Measurements from ENCODE around the gene PARVA.

PARVA gene

DNA sequence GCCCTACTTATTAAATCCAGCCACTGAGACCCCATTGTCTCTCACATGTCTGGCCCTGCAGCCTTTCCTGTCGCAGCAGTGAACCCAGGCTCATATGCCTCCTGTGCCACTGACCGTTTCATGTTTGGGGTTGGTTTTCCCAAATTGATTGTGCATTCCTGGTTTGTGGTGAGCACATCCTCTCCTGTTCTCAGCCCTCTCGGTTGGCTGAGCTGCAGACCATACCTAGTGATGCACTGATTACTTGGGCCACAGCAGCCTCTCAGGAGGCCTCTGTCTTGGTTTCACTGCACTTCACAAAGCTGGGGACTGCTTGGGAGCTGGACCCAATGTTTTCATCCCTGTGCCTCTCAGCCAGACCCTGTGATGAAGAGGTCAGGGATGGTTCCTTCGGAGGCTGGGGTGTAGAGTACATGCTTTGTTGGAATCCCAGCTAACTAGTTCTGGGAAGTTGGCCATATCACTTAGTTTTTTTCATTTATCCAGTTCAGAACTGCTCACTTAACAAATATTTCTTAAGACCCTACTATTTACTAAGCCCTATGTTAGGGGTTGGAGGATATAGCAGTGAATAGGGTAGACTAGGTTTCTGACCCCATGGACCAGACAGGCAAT lies 30.9 kb downstream of the PARVA start:
- DNase-seq: no peak

DNA sequence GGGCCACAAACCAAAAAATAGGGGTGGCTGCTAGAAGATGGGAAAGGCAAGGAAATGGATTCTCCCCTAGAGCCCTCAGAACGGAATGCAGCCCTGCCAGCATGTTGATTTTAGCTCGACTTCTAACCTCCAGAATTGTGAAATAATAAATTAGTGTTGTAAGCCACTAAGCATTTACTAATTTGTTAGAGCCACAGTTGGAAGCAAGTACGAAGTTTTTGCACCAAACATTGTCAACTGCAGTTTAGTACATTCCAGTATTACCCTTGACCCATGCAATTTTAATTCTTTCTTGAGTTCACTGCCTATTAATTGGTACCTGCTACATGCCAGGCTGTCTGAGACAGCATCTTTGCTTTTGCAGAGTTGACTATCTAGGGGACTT lies 32.2 kb downstream of the PARVA start:
- no peak for DNase-seq

DNA sequence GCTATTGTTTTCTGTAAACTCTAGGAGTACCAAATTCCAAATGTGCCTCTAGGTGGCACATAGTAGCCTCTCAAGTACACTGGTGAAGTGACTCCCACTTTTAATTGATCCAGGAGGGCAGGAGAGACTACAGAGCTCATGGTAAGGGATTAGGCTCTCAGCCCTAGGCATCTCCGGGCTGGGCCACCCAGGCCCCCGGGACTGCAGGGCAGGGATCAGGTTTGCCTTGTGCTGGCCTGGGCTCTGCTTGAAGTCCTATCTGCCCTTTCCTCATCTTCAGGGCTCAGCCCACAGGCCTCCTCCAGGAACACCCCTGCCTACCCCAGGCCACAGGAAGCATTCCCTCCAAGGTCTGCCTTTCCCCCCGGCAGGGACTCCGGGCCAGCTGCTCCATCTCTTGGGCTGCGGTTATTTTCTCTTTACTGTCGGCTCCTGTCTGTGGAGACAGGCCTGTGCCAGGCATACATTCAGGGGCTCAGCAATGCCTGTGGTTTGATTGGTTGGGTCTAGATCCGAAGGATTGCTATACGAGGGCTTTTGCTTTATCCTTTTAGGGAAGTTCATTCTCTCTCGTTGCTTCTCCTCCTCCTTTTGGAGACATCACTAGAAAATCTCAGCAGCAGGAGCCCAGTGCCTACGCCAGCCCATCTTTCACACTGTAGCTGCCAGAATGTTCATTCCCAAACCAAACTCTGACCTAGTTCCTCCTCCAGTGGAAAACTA lies 32.8 kb downstream of the PARVA start:
- DNase-seq: no peak

DNA sequence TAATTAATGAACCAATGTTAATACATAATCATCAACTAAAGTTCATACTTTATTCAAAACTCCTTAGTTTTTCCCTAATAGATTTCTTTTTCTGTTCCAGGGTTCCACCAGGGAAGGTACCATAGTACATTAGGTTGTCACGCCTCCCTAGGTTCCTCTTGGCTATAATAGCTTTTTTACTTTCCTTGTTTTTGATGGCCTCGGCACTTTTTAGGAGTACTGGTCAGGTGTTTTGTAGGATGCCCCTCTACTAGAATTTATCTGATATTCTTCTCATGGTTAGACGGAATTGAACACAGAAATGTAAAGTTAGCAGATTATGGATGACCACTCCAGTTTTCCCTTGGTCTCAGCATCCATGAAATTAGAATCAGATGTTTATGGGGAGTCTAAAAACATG lies 34.0 kb downstream of the PARVA start:
- no peak for DNase-seq

DNA sequence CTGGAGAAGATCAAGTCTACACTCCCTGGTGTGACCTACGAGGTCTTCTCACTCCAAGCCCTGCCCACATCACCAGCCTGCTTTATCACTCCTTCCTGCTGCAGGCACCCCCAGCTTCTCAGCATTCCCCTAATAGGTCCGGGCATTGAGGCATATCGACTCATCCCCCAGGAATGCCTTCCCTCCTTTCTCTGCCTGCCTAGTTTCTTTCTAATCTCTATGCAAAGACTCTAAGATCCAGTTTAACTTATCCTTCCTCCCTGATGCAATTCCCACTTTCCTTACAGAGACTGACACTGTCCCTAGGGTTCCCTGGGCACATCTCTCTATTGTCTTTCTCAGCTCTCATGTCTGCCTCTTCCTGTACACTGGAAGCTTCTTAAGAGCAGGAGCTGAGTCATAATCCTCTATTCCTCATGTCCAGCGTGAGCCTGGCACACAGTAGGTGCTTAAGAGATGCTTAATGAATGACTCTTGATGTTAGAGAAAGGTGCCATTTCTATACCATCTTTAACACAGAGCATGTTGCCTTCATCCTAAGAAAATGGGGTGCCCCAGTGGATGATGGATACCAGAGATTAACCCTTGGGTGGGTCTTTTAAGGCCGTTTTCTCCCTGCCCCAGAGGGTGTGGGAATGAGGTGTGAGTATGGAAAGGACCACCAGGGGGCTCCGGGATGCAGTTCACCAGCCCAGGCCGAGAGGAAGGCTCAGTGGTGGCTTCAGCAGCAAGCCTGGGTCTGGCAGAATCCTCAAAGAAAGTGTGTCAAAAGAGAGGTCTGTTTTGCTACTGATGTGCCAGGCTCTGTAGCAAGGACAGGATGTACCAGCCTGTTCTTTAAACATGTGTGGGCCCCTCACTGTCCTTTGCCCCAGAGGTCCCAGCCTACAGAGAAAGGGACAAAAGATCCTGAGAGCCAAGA lies 34.7 kb downstream of the PARVA start:
- DNase-seq: peak; percentile 6

DNA sequence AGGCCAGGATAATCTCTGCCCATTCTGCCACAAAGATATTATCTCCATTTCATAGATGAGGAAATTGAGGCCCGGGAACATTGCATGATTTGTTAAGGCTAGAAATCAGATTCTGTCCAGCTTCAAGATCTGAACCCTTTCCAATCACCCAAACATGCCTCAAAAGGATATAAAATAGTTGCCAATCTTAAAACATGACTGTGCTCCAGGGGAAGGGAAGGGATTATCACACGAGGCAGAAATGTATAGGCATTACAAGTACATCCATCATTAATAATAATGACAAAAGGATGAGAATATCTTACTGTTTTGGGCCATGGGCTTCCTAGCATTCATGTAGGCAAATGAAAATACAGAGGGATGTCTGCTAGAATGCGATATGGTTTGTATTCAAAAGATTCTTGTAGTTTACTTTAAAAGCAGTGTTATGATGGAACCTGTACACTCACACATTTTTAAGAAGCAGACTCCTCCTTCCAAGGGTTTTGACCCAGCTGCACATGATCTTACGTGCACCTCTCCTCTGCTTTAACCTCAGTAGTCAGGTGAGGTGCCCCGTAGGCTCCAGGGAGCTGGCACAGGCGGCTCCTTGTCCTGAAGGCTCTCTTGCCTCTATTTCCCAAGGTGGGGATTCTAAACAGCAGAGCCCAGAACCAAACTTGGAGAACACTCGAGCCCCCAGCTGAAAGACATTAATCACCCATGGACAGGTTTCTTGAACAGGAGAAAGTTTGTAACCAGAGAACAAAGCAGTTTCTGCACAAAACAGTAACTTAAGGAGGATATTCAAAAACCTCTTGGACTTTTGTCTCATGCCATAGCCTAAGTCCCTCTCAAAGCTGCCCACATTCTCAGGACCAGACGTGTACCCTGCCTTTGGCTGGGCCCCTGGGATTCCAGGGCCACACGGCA lies 36.0 kb downstream of the PARVA start:
- no peak for DNase-seq

DNA sequence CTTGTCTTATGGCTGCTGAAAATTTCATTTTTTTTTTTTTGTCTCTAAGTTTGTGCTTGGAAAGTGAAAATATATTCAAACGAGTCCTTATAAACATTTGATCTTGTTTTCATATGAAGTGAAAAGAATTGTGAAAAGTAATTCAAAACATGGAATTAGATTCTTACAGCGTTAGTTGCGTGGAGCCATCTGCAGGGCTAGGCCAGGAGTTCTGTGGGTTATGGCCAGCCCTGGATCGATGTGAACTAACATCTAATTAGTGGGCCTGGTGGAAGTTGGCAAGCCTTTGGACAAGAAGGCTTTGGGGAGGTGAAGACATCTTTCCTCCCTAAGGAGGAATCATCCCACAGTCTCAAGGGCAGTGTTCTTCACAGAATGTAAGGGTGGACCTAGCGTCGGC lies 37.2 kb downstream of the PARVA start:
- DNase-seq: no peak

DNA sequence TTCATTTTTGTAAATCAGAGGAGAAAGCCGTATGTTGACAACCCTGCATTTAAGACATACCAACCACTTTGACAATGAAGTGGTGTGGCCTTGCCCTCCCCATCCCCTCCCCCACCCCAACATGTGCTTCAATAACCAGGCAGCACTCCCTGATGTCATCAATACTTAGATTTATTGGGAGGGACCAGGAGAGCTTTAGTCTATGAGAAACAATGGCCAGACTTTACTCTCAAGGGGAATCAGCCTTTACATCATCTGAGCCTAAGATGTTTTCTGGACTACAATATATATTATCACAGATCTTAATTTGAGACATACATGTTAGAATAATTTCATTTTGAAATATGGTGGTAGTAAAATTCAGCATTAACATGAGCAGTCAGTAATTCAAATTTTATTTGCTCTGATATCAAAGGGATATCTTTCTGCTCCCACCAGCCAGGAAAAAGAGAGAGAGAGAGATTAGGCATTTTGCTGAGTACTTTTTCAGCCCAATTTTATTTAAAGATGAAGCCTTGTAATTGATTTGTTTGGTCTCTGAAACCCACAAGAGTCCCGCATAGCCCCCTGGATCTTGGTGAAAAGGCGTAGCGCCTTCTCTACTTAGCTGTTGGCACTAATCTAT lies 38.1 kb downstream of the PARVA start:
- no peak for DNase-seq

DNA sequence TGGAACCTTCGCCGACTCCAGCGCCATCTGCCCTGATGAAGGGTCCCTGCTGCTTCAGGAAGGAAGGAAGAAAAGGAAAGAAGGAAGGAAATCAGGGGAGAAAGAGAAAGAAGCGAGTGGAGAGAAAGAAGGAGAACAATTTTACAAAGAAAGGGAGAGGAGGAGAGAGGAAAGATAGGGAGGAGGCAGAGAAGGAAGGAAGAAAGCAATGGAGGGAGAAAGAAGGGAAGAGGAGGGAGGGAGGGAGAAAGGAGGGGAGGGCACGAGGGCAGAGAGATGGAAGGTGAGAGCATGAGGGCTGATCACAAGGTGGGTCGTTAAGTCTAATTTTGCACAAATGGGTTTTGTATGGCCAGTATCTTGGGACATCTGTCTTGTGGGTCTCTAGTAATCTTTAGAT lies 39.2 kb downstream of the PARVA start:
- no peak for DNase-seq

DNA sequence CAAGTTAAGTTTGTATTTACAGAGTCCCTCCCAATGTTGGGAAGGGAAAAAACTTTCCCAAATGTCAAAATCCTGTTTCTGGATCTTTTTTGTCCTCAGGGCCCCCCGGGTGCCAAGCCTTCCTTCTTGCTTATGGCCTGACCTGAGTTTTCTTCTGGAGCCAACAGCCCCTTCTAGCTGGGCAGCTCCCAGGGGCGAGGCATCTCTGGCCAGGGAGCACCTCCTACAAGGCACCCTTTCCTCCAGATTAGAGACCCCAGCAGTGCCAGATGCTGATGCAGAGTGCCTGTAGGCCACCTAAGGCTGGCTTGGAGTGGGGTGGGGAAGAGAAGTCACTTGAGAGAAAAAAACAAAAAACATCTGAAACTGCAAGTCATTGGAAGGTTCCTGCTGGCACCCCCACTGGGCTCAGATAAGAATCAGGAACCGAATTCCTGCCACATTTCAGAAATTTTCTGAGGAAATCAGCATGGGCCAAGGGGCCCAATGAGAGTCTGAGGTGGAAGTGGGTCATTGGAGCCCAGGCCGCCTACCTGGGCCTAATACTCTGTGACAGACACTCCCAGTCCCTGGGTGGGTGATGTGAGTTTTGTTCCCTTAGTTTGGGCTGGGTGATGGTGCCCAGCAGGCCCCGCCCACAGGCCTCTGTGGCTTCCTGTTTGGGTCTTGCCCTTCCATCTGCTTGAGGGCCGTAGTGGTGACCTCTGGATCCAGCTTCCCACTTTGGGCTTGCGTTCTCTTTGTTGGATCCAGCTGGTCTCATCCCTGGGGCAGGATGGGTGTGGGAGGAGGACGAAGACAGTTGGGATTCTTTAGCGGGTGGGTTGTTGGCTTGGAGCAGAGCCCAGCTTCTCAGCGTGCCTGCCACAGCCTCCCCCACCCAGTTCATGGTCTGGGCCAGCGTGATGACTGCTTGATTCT lies 40.6 kb downstream of the PARVA start:
- DNase-seq: no peak

DNA sequence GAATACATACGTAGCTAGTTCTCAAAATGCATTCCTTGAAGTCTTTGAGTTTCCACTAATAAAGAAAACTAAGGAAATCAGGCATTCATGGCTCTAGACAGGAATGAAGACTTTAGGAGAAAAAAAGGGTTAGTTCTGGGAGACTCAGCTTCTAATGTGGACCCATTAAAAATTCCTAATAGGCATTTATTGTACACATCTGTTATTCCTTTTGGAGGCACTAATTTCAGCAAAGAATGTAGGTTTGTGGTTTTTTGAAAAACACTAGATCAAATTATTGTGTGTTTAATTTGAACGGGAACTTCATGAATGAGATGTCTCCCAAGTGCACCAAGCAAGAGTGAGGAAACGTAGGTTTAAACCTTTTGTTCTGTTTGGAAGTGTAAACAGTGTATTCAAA lies 42.7 kb downstream of the PARVA start:
- DNase-seq: no peak

DNA sequence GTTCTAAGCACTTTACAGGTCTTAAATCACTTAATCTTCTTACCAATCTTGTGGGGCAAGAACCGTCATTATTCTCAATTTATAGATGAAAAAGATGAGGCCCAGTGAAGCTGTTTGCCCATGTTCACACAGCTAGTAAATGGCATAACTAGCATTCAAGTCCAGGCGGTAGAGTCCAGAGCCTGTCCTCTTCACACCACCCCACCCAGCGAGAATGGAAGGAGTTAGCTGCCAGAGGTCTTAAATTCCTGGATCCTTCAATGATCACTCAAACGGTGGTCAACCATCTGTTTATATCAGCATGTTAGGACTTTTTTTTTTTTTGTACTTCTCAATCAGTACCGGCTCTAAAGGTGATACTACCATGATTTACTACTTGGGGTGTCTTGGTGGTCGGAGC lies 43.3 kb downstream of the PARVA start:
- no peak for DNase-seq

DNA sequence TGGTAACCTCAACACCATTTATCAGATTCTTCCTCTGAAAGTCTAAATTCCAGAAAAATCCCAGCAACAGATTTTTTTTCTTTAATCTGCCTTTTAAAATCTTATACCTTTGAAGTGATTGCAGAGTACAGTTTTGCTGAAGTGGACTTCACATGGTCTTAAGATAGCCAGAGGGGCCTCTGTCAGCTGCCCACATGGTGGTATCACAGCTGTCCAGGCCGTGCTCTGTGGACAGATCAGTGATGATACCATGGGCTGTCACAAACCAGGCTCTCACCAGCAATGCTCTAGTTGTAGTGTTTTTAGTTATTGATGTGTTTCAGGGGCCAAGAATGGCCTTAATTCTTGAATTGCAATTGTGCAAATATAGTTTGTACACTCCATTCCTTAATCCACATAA lies 44.0 kb downstream of the PARVA start:
- no peak for DNase-seq

DNA sequence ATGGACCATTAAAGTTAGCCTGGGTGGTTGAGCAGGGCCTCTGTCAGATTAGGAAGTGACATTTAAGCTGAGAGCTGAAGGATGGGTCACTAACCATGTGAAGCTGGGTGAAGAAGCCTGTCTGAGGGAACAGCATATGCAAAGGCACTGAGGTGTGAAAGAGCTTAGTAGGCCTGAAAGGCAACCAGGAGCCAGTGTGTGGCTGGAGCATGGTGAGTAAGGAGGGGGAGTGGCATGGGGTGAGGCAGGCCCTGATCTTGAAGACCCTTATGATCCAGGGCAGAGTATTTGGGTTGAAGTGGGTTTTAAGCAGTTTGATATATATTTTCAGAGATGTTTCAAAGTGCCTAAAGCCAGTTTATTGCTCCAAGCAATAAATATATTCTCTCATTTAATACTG lies 48.8 kb downstream of the PARVA start:
- DNase-seq: no peak

DNA sequence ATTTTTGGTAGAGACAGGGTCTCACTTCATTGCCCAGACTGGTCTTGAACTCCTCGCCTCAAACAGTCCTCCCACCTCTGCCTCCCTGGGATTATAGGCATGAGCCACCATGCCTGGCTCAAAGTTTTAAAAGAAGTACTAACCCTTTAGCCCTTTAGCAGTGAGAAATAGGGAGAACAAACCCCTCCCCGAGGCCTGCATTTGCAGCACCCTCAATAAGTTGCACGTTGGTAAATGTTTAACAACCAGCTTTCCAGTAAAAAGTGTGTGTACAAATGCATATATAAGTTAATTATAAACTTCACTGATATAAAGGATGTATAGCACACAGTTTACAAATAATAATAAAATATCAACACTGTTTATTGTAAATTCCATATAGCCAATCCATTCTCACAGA lies 51.8 kb downstream of the PARVA start:
- DNase-seq: no peak

DNA sequence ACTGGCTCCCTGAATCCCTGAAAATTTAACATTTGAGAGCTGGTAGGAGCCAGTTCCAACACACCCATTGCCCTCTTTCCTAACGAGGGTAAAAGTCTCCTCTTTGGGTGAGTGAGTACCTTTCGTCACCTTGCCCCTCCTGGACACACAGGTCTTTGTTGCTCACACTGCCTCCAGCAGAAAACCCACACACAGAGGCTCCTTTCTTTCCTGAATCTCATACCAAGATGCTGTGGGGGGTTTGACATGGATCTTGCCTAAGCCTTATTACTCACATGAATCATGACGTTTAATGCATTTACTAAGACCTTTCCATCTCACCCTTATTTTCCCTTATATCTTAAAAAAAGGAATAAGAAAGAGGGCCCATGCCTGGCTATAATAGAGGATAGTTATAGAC lies 53.0 kb downstream of the PARVA start:
- DNase-seq: no peak

DNA sequence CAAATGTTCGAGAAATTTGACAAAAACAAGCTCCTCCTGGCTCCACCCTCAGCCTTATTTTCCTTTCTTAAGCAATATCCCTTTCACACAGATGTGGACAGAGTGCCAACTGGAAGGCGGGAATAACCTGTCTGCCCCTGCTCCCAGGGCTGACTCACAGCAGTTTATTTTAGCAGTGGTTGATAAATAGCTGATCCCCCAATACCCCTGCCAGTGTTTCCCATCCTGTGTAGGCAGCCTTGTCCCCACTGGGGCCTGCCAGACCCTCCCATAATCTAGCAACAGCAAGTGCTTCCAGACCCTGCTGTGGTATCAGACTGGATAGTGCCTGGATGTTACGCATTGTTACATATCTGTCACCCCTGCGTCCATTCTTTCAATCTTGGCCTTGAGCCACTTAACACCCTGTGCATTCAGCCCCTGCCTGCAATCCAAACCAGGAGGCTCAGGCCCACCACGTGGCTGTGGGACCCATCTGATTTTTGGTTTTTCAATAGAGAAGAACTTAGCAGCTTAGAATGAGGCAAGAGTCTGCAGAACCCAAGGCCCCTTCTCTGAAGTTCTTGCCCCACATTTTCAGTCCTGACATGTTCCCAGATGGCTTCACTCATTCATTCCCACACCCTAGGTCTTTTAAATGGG lies 53.7 kb downstream of the PARVA start:
- no peak for DNase-seq

DNA sequence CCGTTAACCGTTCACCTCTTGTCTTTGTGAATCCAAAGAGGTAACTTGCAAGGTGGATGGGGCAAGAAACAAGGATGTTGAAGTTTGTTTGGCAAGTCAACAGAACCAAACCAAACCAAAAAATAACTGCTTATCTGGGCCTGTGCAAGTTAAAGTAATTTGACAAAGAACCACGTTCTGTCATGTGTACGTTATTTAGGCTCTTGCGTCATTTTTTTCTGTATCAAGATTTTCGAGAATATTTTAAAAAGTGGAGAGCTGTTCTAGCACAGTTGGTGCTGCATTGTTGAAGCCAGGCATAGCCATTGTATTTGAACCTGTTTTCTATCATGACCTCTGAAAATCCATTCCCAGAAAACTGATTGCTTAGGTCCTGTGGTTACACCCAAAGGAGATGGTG lies 55.1 kb downstream of the PARVA start:
- DNase-seq: no peak

DNA sequence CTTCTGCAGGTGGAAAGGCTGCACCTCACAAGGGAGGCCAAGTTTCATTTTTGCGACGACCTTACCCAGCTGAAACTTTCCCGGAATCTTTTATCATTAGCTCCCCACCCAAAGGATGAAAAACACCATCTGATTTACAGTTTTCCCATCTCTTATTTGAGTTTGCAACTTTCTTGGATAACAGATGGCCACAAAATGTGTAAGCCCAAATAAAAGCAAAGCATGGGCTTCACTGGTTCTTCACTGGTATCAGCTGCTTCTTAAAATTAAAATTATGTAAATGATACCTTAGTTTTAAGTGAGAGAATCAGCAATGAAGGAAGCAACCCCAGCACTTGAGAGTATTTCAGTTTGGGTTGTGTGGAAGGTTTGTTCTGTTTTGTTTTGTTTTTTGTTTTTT lies 55.8 kb downstream of the PARVA start:
- no peak for DNase-seq

DNA sequence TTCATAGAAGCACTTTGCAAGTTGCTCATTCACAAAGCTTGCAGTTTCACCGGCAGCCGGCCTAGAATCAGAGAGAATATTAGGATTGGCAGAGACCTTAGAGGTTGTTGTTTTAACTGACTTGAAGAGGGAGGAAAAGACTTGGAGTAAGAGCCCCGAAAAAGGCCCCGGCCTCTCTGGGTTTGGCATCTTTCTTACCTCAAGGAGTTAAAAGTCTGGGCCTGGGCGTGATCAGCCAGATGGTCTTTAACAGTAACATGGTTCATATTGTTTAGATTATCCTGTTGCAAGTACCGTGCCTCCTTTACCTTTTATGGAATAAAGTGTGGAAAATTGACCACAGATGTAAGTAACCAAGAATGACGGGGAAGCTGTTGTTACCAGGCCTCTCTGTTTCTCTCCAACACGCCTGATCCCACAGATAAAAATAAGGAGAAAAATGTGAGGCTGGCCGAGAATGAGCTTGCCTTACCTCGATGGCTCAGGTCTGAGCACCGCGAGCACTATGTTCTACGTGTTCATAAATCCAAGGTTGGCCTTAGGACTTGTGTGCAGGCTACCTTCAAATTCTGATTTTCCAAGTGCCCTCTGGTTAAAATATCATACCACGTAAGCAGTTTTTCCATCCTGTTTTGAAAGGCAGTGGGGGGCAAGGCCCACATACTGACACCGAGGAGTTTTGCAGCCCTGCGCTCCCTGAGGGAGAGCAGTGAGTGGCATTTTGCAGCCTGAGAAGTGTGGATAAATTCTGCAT lies 56.4 kb downstream of the PARVA start:
- no peak for DNase-seq

Data from GDM1 (cell line).